Activated naive CD4-positive, alpha-beta T cell treated with anti-CD3 and anti-CD28 coated beads, Interleukin-2, amount 10 ng/mL, durations not matched to agents 7 days and 5 days (primary cell): ENCODE results near the gene SPATS1.

Source experiments
- CTCF ChIA-PET: fragments of 350-600 bp; sonication (Branson Sonifier 250); formaldehyde crosslinking; loops from one replicate; lab custom pipeline; 2021; ENCODE audit warnings: antibody characterized with exemption; lab: Charles Lee
- DNase-seq: peaks from one replicate; pipeline ENCODE4 v3.0.0-alpha.2; 2020
- H3K27ac Mint-ChIP-seq: one replicate; pipeline ENCODE4 v1.8.0; 2021; ENCODE audit warnings: mild to moderate bottlenecking, moderate library complexity, mixed read lengths
- H3K27me3 Mint-ChIP-seq: one replicate; pipeline ENCODE4 v1.8.0; 2021; ENCODE audit warnings: mild to moderate bottlenecking, mixed read lengths
- H3K36me3 Mint-ChIP-seq: one replicate; pipeline ENCODE4 v1.8.0; 2021; ENCODE audit warnings: mixed read lengths
- H3K4me1 Mint-ChIP-seq: one replicate; pipeline ENCODE4 v1.8.0; 2021; ENCODE audit warnings: mixed read lengths
- H3K4me3 Mint-ChIP-seq: one replicate; pipeline ENCODE4 v1.8.0; 2021; ENCODE audit warnings: mild to moderate bottlenecking, moderate library complexity, mixed read lengths
- H3K9me3 Mint-ChIP-seq: one replicate; pipeline ENCODE4 v1.8.0; 2021; ENCODE audit warnings: mixed read lengths

Gene SPATS1

DNA sequence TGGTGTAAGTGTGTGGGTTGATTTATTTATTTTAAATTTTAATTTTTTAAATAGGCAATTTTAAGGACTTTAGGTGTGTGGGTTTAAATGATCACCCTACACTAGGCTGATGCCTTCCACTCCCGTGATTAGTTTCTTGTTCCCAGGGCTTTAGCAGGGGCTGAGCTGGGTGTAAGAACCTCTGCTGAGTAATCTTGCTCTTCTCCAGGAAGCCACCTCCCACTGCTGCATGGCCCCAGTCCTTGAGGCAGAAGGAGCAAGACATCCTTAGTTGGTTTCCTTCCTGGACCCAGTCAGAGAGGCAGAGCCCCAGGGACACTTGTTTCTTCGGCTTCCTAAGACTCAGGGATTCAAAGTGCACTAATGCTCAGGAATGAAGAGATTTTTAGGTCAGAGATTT is 25.2 kb downstream of the SPATS1 start:
- CTCF ChIA-PET: interaction anchor here (1.5 kb wide), 1 partner anchor 54 kb away, joined by 3 read pairs; the partner anchor contains the start of gene AARS2
- no peaks in the 10 kb centered on the region for H3K9me3 Mint-ChIP-seq
- no peaks in the 10 kb centered on the region for H3K36me3 Mint-ChIP-seq
- H3K4me1 Mint-ChIP-seq: no peaks in the 10 kb centered on the region
- no peak overlapping the region for H3K27ac Mint-ChIP-seq
- H3K27me3 Mint-ChIP-seq: peaks cover 25% of the 10 kb centered on the region
- no peak for DNase-seq
- no peak overlapping the region for H3K4me3 Mint-ChIP-seq

DNA sequence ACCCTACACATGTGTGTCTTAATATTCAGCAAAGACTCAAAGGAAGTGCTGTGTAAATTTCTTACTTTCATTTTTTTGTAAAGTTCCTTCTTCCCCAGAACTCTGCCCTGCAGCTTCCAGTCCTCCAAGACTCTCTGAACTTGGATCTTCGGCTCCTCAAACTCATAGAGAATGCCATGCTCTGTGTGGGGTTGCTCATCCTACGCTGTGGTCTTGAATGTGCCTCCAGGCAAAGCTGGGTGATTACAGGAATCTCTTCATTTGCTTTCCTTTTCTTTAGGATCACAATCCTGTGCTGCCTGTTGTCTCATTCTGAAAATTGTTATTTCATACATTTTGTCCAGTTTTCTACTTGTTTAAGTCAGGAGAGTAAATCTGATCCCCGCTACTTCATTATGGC is 30.6 kb downstream of the SPATS1 start:
- Mint-ChIP-seq H3K9me3 (no peaks in the 10 kb centered on the region), H3K36me3 (no peaks in the 10 kb centered on the region), H3K4me1 (no peaks in the 10 kb centered on the region), H3K27ac (no peak overlapping the region), H3K4me3 (no peak overlapping the region), H3K27me3 (peaks cover 33% of the 10 kb centered on the region)
- no peak for DNase-seq
- CTCF ChIA-PET: no interaction called here

DNA sequence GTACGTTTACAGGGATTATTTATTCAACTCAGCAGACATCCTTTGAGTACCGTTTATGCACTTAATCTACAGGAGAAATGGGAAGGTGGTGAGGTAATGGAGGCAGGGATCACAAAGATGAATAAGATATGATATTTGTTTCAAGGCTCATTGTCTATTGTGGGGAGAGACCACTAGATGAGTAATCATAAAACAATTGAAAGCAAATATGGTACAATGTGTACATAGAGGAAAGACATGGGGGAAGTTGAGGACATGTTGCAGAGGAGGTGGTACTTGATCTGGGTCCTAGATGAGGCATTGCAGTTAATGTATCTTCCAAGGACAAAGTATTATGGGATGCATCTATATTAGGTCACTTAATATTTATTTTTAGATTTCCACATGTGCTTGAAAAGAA is 31.3 kb downstream of the SPATS1 start:
- H3K4me3 Mint-ChIP-seq: no peak overlapping the region
- DNase-seq: no peak
- CTCF ChIA-PET: no interaction called here
- H3K4me1 Mint-ChIP-seq: no peaks in the 10 kb centered on the region
- H3K9me3 Mint-ChIP-seq: no peaks in the 10 kb centered on the region
- H3K27me3 Mint-ChIP-seq: peaks cover 31% of the 10 kb centered on the region
- no peak overlapping the region for H3K27ac Mint-ChIP-seq
- H3K36me3 Mint-ChIP-seq: no peaks in the 10 kb centered on the region

DNA sequence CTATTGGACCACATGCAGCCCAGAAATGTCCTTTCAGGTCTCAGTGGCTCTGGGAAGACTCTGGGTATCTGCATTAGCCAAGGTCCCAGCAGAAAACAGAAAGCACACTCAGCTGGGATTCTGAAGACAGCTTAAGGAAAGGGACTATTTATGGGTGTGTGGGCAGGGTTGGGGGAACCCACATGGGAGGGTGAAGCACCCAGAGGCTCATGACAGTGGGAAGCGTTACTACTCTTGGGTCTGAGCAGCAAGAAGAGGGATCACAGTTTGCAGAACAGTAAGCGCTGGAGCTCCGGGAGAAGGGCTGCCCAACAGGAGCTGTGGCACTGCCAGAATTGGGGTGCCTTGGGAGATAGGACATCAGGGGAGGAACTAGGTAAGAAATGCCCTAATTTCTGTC is 32.6 kb downstream of the SPATS1 start:
- DNase-seq: no peak
- Mint-ChIP-seq H3K4me3 (no peak overlapping the region), H3K9me3 (no peaks in the 10 kb centered on the region), H3K36me3 (no peaks in the 10 kb centered on the region), H3K4me1 (peaks cover 3% of the 10 kb centered on the region), H3K27ac (no peak overlapping the region), H3K27me3 (peaks cover 30% of the 10 kb centered on the region)
- CTCF ChIA-PET: no interaction called here

DNA sequence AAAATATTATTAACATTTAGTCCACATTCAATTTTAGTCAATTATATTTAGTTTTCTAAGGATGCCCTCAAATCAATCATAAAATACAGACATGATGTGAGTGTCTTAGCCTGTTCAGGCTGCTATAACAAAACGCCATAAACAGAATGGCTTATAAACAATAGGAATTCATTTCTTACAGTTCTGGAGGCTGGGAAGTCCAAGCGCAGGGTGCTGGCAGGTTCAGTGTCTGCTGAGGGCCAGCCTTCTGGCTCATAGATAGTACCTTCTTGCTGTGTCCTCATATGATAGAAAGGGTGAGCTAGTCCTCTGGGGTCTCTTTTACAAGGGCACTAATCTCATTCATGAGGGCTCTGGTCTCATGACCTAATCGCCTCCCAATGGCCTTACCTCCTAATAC is 35.0 kb downstream of the SPATS1 start:
- DNase-seq: no peak
- Mint-ChIP-seq H3K9me3 (no peaks in the 10 kb centered on the region), H3K4me3 (no peak overlapping the region), H3K36me3 (no peaks in the 10 kb centered on the region), H3K4me1 (peaks cover 3% of the 10 kb centered on the region), H3K27me3 (peaks cover 36% of the 10 kb centered on the region), H3K27ac (no peak overlapping the region)
- CTCF ChIA-PET: no interaction called here

DNA sequence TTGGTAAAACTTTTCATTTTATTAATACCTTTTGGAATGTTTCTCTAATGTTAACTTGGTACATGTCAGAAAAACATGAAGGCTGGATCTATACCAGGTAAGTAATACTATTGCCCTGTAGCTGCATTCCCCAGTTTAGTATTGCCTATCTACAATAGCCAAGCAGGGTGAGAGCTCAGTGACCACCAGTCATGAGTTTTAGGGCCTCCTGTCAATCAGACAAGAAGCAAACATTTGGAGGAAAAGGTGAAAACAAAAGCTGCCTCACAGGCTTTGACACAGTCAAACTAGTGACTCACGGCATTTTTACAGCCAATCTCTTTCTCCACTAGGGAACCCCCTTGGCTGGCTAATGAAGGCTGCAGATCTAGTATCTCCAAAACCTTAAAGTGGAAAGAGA is 35.5 kb downstream of the SPATS1 start:
- Mint-ChIP-seq H3K9me3 (no peaks in the 10 kb centered on the region), H3K27ac (no peak overlapping the region), H3K4me1 (peaks cover 3% of the 10 kb centered on the region), H3K36me3 (no peaks in the 10 kb centered on the region), H3K27me3 (peaks cover 31% of the 10 kb centered on the region), H3K4me3 (no peak overlapping the region)
- DNase-seq: no peak
- CTCF ChIA-PET: no interaction called here

DNA sequence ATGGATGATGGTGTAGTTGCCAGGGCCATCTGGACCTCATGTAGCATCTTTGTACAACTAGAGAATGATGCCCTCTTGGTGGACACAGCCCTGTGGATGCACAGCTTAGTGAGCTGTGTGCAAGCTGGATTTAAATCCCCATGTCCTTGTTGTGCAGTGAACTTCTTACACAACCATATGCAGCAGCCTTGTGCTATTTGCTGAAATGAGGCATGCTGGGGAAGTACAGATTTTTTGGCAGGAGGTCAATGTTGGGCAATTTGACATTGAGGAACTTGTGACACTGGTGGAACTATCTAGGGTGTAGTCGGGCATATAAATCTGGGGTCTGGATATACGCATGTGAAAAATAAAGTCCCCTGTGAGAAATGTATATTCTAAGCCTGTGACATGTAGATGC is 39.3 kb downstream of the SPATS1 start:
- DNase-seq: no peak
- H3K4me3 Mint-ChIP-seq: no peak overlapping the region
- H3K9me3 Mint-ChIP-seq: no peaks in the 10 kb centered on the region
- no peak overlapping the region for H3K27ac Mint-ChIP-seq
- CTCF ChIA-PET: no interaction called here
- H3K27me3 Mint-ChIP-seq: peaks cover 30% of the 10 kb centered on the region
- peaks cover 7% of the 10 kb centered on the region for H3K4me1 Mint-ChIP-seq
- H3K36me3 Mint-ChIP-seq: no peaks in the 10 kb centered on the region

DNA sequence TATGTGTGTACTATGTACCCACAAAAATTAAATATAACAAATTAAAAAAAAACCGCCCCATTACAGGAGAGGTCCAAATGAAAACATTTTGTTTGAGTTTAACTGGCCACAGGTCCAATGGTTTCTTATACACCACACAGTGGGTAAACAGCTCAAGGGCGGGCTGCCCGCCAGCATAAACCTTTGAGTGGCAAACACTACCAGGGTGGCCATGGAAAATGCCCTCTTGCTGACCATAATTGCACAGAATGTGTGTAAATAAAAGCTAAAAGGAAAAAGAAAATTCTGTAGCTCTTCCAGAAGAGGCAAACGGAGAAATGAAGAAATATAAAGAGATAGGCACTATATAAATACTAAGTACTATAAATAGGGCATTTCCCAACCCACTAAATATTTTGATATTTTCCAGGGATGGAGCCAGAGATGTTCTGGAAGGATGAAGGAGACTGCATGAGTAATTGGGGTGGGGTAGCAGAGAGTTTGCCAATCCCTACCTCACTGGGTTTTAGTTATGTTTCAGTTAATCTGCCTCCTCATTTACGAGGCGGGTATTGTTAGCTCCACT is 44.0 kb downstream of the SPATS1 start:
- CTCF ChIA-PET: interaction anchor here (0.7 to 0.8 kb wide), 2 partner anchors 263 to 1629 kb away, joined by 3 read pairs; partner anchors contain the start of gene CLIC5
- DNase-seq: no peak
- H3K4me3 Mint-ChIP-seq: peak overlapping the region; percentile 97
- peaks cover 40% of the 10 kb centered on the region for H3K4me1 Mint-ChIP-seq
- peak overlapping the region; percentile 98 for H3K27ac Mint-ChIP-seq
- H3K9me3 Mint-ChIP-seq: no peaks in the 10 kb centered on the region
- H3K27me3 Mint-ChIP-seq: peaks cover 20% of the 10 kb centered on the region
- H3K36me3 Mint-ChIP-seq: peaks cover 23% of the 10 kb centered on the region

DNA sequence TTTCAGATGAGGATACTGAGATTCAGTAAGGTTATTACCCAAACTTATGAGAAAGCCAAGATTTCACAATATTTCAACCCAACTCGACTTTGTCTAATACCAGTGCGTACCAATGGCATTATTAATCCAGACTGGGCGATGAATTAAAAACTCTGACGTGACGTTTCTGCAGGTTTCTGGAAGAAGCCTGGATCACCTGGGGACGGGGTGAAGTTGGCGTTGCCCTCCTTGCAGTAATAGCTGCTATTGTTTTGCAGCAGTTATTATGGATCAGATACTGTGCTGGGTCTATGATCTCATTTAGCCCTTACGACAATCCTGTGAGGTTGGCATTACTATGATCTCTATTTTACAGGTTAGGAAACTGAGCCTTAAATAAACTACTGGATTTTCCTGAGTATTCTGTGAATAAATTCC is 44.5 kb downstream of the SPATS1 start:
- Mint-ChIP-seq H3K27me3 (peaks cover 15% of the 10 kb centered on the region), H3K4me1 (peaks cover 45% of the 10 kb centered on the region), H3K4me3 (peak overlapping the region; percentile 97), H3K9me3 (no peaks in the 10 kb centered on the region), H3K27ac (peak overlapping the region; percentile 98), H3K36me3 (peaks cover 28% of the 10 kb centered on the region)
- CTCF ChIA-PET: interaction anchor here (0.7 to 0.9 kb wide), 4 partner anchors 51 to 1629 kb away, joined by 3 read pairs; partner anchors contain the start of gene CLIC5
- DNase-seq: no peak

DNA sequence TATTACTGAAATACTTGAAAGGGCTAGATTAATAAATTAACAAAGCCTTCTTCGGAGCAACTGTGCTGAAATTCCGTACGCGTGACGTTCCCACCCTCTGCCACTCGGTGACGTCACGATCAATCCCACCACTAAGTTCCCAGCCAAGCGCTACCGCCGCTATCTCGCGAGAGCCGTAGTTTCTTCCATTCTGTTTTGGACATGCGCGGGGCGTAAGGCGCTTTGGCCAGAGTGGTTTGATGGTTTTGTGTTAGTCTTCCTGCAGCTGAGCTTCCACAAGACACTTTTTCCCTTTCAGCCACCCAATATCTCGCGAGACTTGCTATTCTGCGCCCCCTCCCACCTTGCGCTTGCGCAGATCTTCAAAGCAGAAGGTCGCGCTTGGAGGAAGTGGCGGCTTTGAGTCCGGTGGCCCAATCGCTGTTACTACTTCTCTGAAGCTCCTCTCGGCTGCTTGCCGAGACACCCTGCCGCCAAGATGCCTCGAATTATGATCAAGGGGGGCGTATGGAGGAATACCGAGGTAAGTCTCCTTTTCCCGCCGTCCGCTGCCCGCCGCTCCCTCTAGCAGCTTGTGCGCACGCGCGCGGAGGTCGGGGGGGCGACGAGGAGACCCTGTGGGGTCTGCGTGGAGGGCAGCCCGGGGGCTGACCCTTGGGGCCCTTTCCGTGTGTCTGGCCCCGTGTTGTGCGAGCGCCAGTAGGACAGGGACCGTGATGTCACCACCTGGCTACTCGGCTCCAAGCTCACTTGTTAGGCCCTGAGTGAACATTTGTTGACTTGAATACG is 45.1 kb downstream of the SPATS1 start, which contains the start of gene CDC5L:
Gene CDC5L, plus strand, starts transcription at position 361 of the 789 bp plus-strand sequence. Its CDS starts 118 bp downstream, at position 479.
- Mint-ChIP-seq H3K36me3 (peaks cover 30% of the 10 kb centered on the region), H3K4me1 (peaks cover 45% of the 10 kb centered on the region), H3K4me3 (peak within 1 kb of the TSS; percentile 97), H3K27me3 (peaks cover 14% of the 10 kb centered on the region), H3K9me3 (no peaks in the 10 kb centered on the region), H3K27ac (peak within 1 kb of the TSS; percentile 98)
- CTCF ChIA-PET: interaction anchor here (0.8 to 2.1 kb wide), 3 partner anchors 42 to 522 kb away, joined by 3 to 7 read pairs (median 3); no protein-coding TSS in a partner anchor
- peak; percentile 95 for DNase-seq

DNA sequence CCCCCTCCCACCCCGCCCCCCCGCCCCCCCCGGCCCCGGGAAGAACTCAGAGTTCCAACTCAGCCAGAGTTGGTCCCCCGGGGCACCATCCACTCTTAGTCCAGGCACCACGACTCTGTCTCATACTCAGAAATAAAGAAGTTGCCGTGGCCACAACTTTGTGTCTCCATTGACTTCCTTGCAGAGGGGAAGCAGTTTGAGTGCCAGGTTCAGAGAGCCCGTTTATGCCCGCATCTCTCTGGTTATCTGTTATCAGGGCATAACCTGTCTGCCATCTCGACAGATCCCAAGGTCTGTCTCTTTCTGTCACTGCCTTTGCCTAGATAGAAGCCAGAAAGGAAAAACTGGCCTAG is 45.7 kb downstream of the SPATS1 start:
- Mint-ChIP-seq H3K4me1 (peaks cover 45% of the 10 kb centered on the region), H3K9me3 (no peaks in the 10 kb centered on the region), H3K36me3 (peaks cover 31% of the 10 kb centered on the region), H3K27me3 (peaks cover 14% of the 10 kb centered on the region), H3K4me3 (peak overlapping the region; percentile 97), H3K27ac (peak overlapping the region; percentile 98)
- CTCF ChIA-PET: interaction anchor here (0.9 to 2.1 kb wide), 2 partner anchors 41 to 52 kb away, joined by 3 to 7 read pairs; no protein-coding TSS in a partner anchor
- DNase-seq: no peak

DNA sequence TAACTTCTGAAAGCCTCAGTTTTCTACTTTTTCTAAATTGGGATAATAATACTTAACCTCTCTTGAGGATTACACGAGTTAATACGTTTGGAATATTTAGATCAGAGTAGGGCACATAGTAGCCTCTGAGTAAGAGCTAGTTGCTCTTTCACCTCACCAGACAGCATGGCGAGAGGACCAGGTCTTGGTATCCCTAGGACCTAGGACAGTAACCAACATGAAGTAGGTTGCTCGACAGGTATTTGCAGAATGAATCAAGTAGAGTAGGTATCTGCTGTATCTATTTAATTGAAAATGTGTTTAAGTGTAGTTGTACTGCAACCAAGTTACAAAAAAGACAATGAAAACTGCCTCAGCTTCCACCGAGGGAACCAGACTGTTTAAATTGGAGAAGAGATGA is 46.4 kb downstream of the SPATS1 start:
- Mint-ChIP-seq H3K4me1 (peaks cover 45% of the 10 kb centered on the region), H3K9me3 (no peaks in the 10 kb centered on the region), H3K27ac (peak overlapping the region; percentile 98), H3K4me3 (peak overlapping the region; percentile 97), H3K27me3 (peaks cover 11% of the 10 kb centered on the region), H3K36me3 (peaks cover 38% of the 10 kb centered on the region)
- CTCF ChIA-PET: interaction anchor here (2.1 kb wide), 1 partner anchor 40 kb away, joined by 7 read pairs; no protein-coding TSS in a partner anchor
- no peak for DNase-seq

DNA sequence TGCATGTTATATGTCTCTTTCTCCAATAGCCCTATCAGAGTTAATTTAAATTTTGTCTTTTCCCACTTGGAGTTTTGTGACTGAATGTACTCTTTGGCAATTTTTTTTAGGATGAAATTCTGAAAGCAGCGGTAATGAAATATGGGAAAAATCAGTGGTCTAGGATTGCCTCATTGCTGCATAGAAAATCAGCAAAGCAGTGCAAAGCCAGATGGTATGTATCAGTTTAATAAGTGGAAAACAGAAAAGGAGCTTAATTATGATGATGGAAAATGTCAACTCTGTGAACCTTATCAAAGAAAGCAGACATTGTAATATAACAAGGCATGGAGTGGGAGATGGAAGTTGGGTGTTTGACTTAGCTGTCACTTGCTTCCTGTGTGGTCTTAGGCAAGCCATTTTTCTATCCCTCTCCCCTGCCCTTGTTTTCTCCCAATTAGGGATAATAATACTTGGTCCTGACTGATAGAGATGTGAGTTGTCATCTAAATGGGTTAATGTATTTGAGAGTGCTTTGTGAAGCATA is 47.8 kb downstream of the SPATS1 start:
- H3K9me3 Mint-ChIP-seq: no peaks in the 10 kb centered on the region
- CTCF ChIA-PET: interaction anchor here (1.2 kb wide), 1 partner anchor 52 kb away, joined by 3 read pairs; no protein-coding TSS in a partner anchor
- peaks cover 2% of the 10 kb centered on the region for H3K27me3 Mint-ChIP-seq
- H3K36me3 Mint-ChIP-seq: peaks cover 47% of the 10 kb centered on the region
- H3K4me1 Mint-ChIP-seq: peaks cover 45% of the 10 kb centered on the region
- DNase-seq: no peak
- no peak overlapping the region for H3K4me3 Mint-ChIP-seq
- H3K27ac Mint-ChIP-seq: no peak overlapping the region
